ENCODE measurements around the gene HDAC10.

HDAC10 gene

DNA sequence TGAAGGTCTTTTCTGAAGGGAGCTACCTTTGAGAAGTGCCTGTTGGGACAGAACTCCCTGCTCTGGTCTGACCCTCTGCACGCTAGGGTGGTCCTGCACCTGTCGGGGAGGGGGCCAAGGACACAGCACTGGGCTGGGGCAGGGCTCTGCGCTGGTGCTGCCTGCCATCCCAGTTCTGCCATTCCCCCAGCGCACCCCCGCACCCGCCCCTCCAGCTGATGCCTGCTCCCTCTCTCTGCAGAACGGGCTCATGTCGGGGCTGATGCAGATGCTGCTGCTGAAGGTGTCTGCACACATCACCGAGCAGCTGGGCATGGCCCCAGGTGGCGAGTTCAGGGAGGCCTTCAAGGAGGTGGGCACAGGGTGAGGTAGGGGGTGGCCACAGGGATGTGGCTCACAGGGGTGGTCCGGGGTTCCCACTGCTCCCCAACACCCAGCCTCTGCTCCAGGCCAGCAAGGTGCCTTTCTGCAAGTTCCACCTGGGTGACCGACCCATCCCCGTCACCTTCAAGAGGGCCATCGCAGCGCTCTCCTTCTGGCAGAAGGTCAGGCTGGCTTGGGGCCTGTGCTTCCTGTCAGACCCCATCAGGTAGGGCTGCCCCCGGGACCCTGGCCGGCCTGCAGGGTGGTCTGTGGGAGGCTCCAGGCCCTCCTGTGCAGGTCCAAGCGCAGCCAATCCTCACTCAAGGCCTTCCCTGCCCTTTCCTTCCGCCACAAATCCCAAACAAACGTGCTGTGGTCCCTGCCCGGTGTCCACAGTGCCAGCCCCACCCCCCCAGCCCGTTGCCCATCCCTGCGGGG, 53.9 kb downstream of the HDAC10 start:
- DNase-seq = no peak

DNA sequence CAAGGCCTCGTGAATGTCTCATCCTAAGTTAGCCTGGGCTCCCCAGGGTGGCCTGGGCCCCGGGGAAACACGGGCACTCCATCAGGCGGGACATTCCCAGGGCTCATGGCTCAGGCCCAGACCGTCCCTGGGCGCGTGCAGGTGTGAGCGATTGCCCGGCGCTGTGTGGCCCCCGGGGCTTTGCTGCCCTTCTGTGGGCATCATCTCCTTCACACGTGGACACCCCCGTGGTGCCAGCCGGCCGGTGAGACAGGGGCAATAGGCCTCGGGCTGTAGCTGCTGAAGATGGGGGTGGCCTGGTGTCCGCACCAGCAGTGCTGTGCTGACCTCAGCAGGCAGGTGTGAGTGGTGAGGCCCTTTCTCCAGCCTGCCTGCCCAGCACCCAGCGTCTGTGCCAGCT, 54.8 kb downstream of the HDAC10 start:
- no peak for DNase-seq
